AG10803 (cell line): ENCODE results near the gene CAMK1G.

ENCODE experiments used
- DNase-seq: peaks from one replicate; pipeline ENCODE4 v3.0.0; 2010; ENCODE audit warnings: low read depth
- H3K4me3 ChIP-seq: 2 replicates; pipeline ENCODE4 v1.5.1; 2011; ENCODE audit warnings: mild to moderate bottlenecking, low read length, control low read depth
- CTCF ChIP-seq: conservative IDR thresholded peaks from 2 replicates; pipeline ENCODE4 v1.5.1; 2011; ENCODE audit warnings: mild to moderate bottlenecking, low read length, control low read depth, inconsistent platforms

Gene CAMK1G

GRCh38 chr1:209609041-209609790 is 25.7 kb downstream of the CAMK1G start:
- H3K4me3 ChIP-seq, result no peak overlapping the region
- TF ChIP-seq CTCF, result no peak
- DNase-seq, result no peak

- no peak for DNase-seq
- H3K4me3 ChIP-seq, result no peak overlapping the region
- TF ChIP-seq CTCF, result no peak
Observed at GRCh38 chr1:209609791-209610630, 26.5 kb downstream of the CAMK1G start.

- DNase-seq, result no peak
- H3K4me3 ChIP-seq, result no peak overlapping the region
- TF ChIP-seq CTCF, result no peak
Observed at GRCh38 chr1:209610631-209610905, 27.1 kb downstream of the CAMK1G start.

- TF ChIP-seq CTCF, result no peak
- no peak for DNase-seq
- H3K4me3 ChIP-seq, result no peak overlapping the region
Observed at GRCh38 chr1:209611771-209612570, 28.5 kb downstream of the CAMK1G start.

- TF ChIP-seq CTCF, result no peak
- DNase-seq, result no peak
- no peak overlapping the region for H3K4me3 ChIP-seq
Observed at GRCh38 chr1:209612646-209613399, 29.3 kb downstream of the CAMK1G start.

GRCh38 chr1:209613400-209614150 is 30.1 kb downstream of the CAMK1G start:
- no peak overlapping the region for H3K4me3 ChIP-seq
- no peak for DNase-seq
- no peak for TF ChIP-seq CTCF
